B cell (primary cell): ENCODE data around the gene TBXAS1.

Experiments
- CTCF ChIP-seq: fragments of 200-600 bp; IDR thresholded peaks from one replicate; pipeline ENCODE4 v1.8.0; 2022; ENCODE audit warnings: antibody characterized with exemption, mild to moderate bottlenecking
- EZH2 ChIP-seq: IDR thresholded peaks from 2 replicates; pipeline ENCODE4 v1.6.1; 2012; ENCODE audit warnings: borderline replicate concordance, low read depth, mild to moderate bottlenecking, moderate library complexity, low read length; ENCODE audit not compliant: insufficient read depth, poor library complexity, severe bottlenecking

- TF ChIP-seq EZH2 (no peak), CTCF (no peak)
Observed at GRCh38 chr7:140015471-140015970, 186.5 kb downstream of the TBXAS1 start.
